T-helper 1 cell treated with Interleukin-12 subunit alpha and Interleukin-12 subunit beta and Interleukin-4 antibody, amounts not matched to agents 30 μg/mL and 1 μg/mL, for 36 hours (primary cell): ENCODE results near the gene AARS2.
A peak's percentile ranks its signal among the peaks of the same experiment; 100 is the strongest.

Source experiments
- H3K27ac Mint-ChIP-seq: one replicate; pipeline ENCODE4 v1.8.0; 2021; ENCODE audit warnings: mild to moderate bottlenecking, mixed read lengths
- H3K27me3 Mint-ChIP-seq: one replicate; pipeline ENCODE4 v1.8.0; 2021; ENCODE audit warnings: low read depth, mixed read lengths
- H3K36me3 Mint-ChIP-seq: one replicate; pipeline ENCODE4 v1.8.0; 2021; ENCODE audit warnings: low read depth, mixed read lengths
- H3K4me1 Mint-ChIP-seq: one replicate; pipeline ENCODE4 v1.8.0; 2021; ENCODE audit warnings: low read depth, mixed read lengths
- H3K4me3 Mint-ChIP-seq: one replicate; pipeline ENCODE4 v1.8.0; 2021; ENCODE audit warnings: mild to moderate bottlenecking, moderate library complexity, mixed read lengths
- H3K9me3 Mint-ChIP-seq: one replicate; pipeline ENCODE4 v1.8.0; 2021; ENCODE audit warnings: mixed read lengths

The AARS2 gene

GRCh38 chr6:44260451-44261297 lies 52.5 kb downstream of the AARS2 start:
- peaks cover 52% of the 10 kb centered on the region for H3K4me1 Mint-ChIP-seq
- H3K4me3 Mint-ChIP-seq, result no peak overlapping the region
- H3K36me3 Mint-ChIP-seq, result peaks cover 61% of the 10 kb centered on the region
- no peaks in the 10 kb centered on the region for H3K9me3 Mint-ChIP-seq
- no peaks in the 10 kb centered on the region for H3K27me3 Mint-ChIP-seq
- H3K27ac Mint-ChIP-seq, result peak overlapping the region; percentile 60

GRCh38 chr6:44260011-44260410 lies 53.1 kb downstream of the AARS2 start:
- peaks cover 55% of the 10 kb centered on the region for H3K4me1 Mint-ChIP-seq
- H3K27me3 Mint-ChIP-seq, result no peaks in the 10 kb centered on the region
- H3K4me3 Mint-ChIP-seq, result no peak overlapping the region
- peaks cover 66% of the 10 kb centered on the region for H3K36me3 Mint-ChIP-seq
- peak overlapping the region; percentile 17 for H3K27ac Mint-ChIP-seq
- no peaks in the 10 kb centered on the region for H3K9me3 Mint-ChIP-seq

GRCh38 chr6:44258921-44259320 lies 54.2 kb downstream of the AARS2 start:
- H3K36me3 Mint-ChIP-seq, result peaks cover 65% of the 10 kb centered on the region
- peak overlapping the region; percentile 81 for H3K4me3 Mint-ChIP-seq
- H3K27me3 Mint-ChIP-seq, result no peaks in the 10 kb centered on the region
- H3K4me1 Mint-ChIP-seq, result peaks cover 56% of the 10 kb centered on the region
- no peaks in the 10 kb centered on the region for H3K9me3 Mint-ChIP-seq
- peak overlapping the region; percentile 86 for H3K27ac Mint-ChIP-seq

GRCh38 chr6:44258325-44258863 lies 54.8 kb downstream of the AARS2 start:
- Mint-ChIP-seq H3K27ac (peak overlapping the region; percentile 86), H3K4me1 (peaks cover 56% of the 10 kb centered on the region), H3K36me3 (peaks cover 67% of the 10 kb centered on the region), H3K4me3 (peak overlapping the region; percentile 81), H3K27me3 (no peaks in the 10 kb centered on the region), H3K9me3 (no peaks in the 10 kb centered on the region)

- peaks cover 55% of the 10 kb centered on the region for H3K4me1 Mint-ChIP-seq
- peaks cover 67% of the 10 kb centered on the region for H3K36me3 Mint-ChIP-seq
- no peaks in the 10 kb centered on the region for H3K9me3 Mint-ChIP-seq
- H3K4me3 Mint-ChIP-seq, result peak overlapping the region; percentile 81
- H3K27me3 Mint-ChIP-seq, result no peaks in the 10 kb centered on the region
- H3K27ac Mint-ChIP-seq, result peak overlapping the region; percentile 86
Observed at GRCh38 chr6:44257753-44258324, 55.3 kb downstream of the AARS2 start.

GRCh38 chr6:44257025-44257752 lies 56.0 kb downstream of the AARS2 start, which contains the start of gene SLC35B2:
Gene SLC35B2, minus strand, starts transcription at chr6:44257528. Its CDS starts 118 bp downstream, at chr6:44257410.
- peaks cover 68% of the 10 kb centered on the region for H3K36me3 Mint-ChIP-seq
- peak within 1 kb of the TSS; percentile 87 for H3K4me3 Mint-ChIP-seq
- peak within 1 kb of the TSS; percentile 86 for H3K27ac Mint-ChIP-seq
- no peaks in the 10 kb centered on the region for H3K27me3 Mint-ChIP-seq
- no peaks in the 10 kb centered on the region for H3K9me3 Mint-ChIP-seq
- H3K4me1 Mint-ChIP-seq, result peaks cover 51% of the 10 kb centered on the region

- Mint-ChIP-seq H3K36me3 (peaks cover 70% of the 10 kb centered on the region), H3K27me3 (no peaks in the 10 kb centered on the region), H3K9me3 (no peaks in the 10 kb centered on the region), H3K4me1 (peaks cover 52% of the 10 kb centered on the region), H3K27ac (peak overlapping the region; percentile 80), H3K4me3 (peak overlapping the region; percentile 87)
Observed at GRCh38 chr6:44256775-44257024, 56.4 kb downstream of the AARS2 start.

GRCh38 chr6:44255871-44256774 lies 57.0 kb downstream of the AARS2 start:
- H3K4me3 Mint-ChIP-seq, result peak overlapping the region; percentile 87
- peak overlapping the region; percentile 80 for H3K27ac Mint-ChIP-seq
- peaks cover 72% of the 10 kb centered on the region for H3K36me3 Mint-ChIP-seq
- H3K4me1 Mint-ChIP-seq, result peaks cover 53% of the 10 kb centered on the region
- no peaks in the 10 kb centered on the region for H3K27me3 Mint-ChIP-seq
- H3K9me3 Mint-ChIP-seq, result no peaks in the 10 kb centered on the region

GRCh38 chr6:44255105-44255808 lies 57.9 kb downstream of the AARS2 start:
- no peaks in the 10 kb centered on the region for H3K9me3 Mint-ChIP-seq
- no peaks in the 10 kb centered on the region for H3K27me3 Mint-ChIP-seq
- H3K4me3 Mint-ChIP-seq, result peak overlapping the region; percentile 87
- H3K4me1 Mint-ChIP-seq, result peaks cover 50% of the 10 kb centered on the region
- peaks cover 73% of the 10 kb centered on the region for H3K36me3 Mint-ChIP-seq
- peak overlapping the region; percentile 80 for H3K27ac Mint-ChIP-seq

GRCh38 chr6:44254191-44255104 lies 58.7 kb downstream of the AARS2 start:
- Mint-ChIP-seq H3K27me3 (no peaks in the 10 kb centered on the region), H3K27ac (peak overlapping the region; percentile 57), H3K36me3 (peaks cover 76% of the 10 kb centered on the region), H3K9me3 (no peaks in the 10 kb centered on the region), H3K4me1 (peaks cover 56% of the 10 kb centered on the region), H3K4me3 (no peak overlapping the region)

GRCh38 chr6:44253307-44254101 lies 59.6 kb downstream of the AARS2 start:
- Mint-ChIP-seq H3K36me3 (peaks cover 77% of the 10 kb centered on the region), H3K4me1 (peaks cover 55% of the 10 kb centered on the region), H3K27ac (peak overlapping the region; percentile 24), H3K27me3 (no peaks in the 10 kb centered on the region), H3K9me3 (no peaks in the 10 kb centered on the region), H3K4me3 (no peak overlapping the region)
